OCI-LY3 (cell line): ENCODE data around the gene UGDH.

Source experiments
- EZH2phosphoT487 ChIP-seq: fragments of 200-600 bp; shearing (Covaris generic); IDR thresholded peaks from 2 replicates; pipeline ENCODE4 v1.6.1; 2018; ENCODE audit warnings: antibody characterized with exemption, mixed run types, low read depth
- TF ChIP-seq, protein P1 (sequence below): fragments of 200-600, 300-600 bp; sonication (generic); IDR thresholded peaks from 2 replicates; pipeline ENCODE4 v1.5.1; 2014; ENCODE audit warnings: antibody characterized with exemption, low read length, low read depth

DNA sequence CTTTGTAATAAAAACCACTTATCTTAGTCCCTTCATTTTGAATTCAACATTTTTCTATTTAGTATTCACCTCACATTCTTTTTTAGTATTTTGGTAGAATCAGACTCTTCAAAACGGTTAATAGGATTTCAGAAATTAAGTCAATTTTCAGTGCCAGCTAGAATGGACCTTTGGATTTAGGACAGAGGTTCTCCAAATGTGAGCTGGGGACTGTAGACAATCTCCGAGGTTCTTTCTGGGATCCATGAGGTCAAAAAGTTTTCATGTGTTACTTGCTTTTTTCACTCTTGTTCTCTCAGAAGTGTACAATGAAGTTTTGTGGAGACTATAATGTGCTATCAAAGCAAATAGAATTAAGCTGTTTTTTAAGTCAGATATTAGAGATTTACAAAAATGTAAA is 2.3 kb upstream of the UGDH start:
- TF ChIP-seq, protein P1, sequence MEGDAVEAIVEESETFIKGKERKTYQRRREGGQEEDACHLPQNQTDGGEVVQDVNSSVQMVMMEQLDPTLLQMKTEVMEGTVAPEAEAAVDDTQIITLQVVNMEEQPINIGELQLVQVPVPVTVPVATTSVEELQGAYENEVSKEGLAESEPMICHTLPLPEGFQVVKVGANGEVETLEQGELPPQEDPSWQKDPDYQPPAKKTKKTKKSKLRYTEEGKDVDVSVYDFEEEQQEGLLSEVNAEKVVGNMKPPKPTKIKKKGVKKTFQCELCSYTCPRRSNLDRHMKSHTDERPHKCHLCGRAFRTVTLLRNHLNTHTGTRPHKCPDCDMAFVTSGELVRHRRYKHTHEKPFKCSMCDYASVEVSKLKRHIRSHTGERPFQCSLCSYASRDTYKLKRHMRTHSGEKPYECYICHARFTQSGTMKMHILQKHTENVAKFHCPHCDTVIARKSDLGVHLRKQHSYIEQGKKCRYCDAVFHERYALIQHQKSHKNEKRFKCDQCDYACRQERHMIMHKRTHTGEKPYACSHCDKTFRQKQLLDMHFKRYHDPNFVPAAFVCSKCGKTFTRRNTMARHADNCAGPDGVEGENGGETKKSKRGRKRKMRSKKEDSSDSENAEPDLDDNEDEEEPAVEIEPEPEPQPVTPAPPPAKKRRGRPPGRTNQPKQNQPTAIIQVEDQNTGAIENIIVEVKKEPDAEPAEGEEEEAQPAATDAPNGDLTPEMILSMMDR = no peak
- no peak for TF ChIP-seq EZH2phosphoT487
